T-cell (primary cell): ENCODE data around the gene PLCG2. TPM values are rescaled to one million over a fixed set of nuclear protein-coding genes. Genes with fewer than 3 reads are reported as not detected.

Experiments
- ATAC-seq, 4 experiments: fragments of 200-7000 bp in 3 of 4; fragments of 150-1000 bp in 1 of 4; cut with Tn5 transposase; replicated peaks in 1 of 4; 1 replicate in 3 of 4; 2 replicates in 1 of 4; pipeline ENCODE4 v1.10.0; 2021; ENCODE audit warnings: moderate library complexity in 3 of 4, mild to moderate bottlenecking in 2 of 4, moderate number of reproducible peaks in 1 of 4
- CTCF ChIA-PET, 2 donors: fragments of 300-600 bp; sonication (Branson Sonifier 250); formaldehyde crosslinking; loops; one replicate each; lab custom pipeline; 2022; ENCODE audit warnings: antibody characterized with exemption in 2 of 2; lab: Charles Lee
- POLR2A ChIA-PET, 2 donors: fragments of 300-600 bp; sonication (Branson Sonifier 250); formaldehyde crosslinking; loops; one replicate each; lab custom pipeline; 2022; ENCODE audit warnings: antibody characterized with exemption in 2 of 2; lab: Charles Lee
- DNase-seq, 35 experiments: peaks; one replicate each; pipeline versions ENCODE4 v3.0.0 to v3.0.0-alpha.2; 2013 to 2023
- H3K27ac ChIP-seq: one replicate; pipeline ENCODE4 v1.5.1; 2013; ENCODE audit warnings: low read length
- H3K27me3 ChIP-seq, 2 experiments: replicated peaks in 1 of 2; 1 replicate in 1 of 2; 2 replicates in 1 of 2; pipeline versions ENCODE4 v1.6.1 to v1.7.0; 2013; ENCODE audit warnings: low read length in 1 of 2, mixed read lengths in 1 of 2; ENCODE audit not compliant: control insufficient read depth in 2 of 2, insufficient read depth in 2 of 2; ENCODE audit errors: extremely low read depth in 1 of 2
- H3K36me3 ChIP-seq, 2 donors: 1 replicate in 1 of 2; 2 replicates in 1 of 2; pipeline versions ENCODE4 v1.6.1 to v1.7.0; 2013; ENCODE audit warnings: low read length in 1 of 2; ENCODE audit not compliant: control insufficient read depth in 2 of 2, insufficient read depth in 1 of 2; ENCODE audit errors: extremely low read depth in 1 of 2
- H3K4me1 ChIP-seq, 2 experiments: 1 replicate in 1 of 2; 2 replicates in 1 of 2; pipeline versions ENCODE4 v1.6.1 to v1.7.0; 2013; ENCODE audit warnings: low read length in 2 of 2, mixed read lengths in 1 of 2; ENCODE audit not compliant: insufficient read depth in 2 of 2, control insufficient read depth in 1 of 2; ENCODE audit errors: extremely low read depth in 1 of 2
- H3K4me3 ChIP-seq, 2 donors: 1 replicate in 1 of 2; 2 replicates in 1 of 2; pipeline versions ENCODE4 v1.5.1 to v1.7.0; 2013; ENCODE audit warnings: mild to moderate bottlenecking in 2 of 2, low read length in 1 of 2, moderate library complexity in 1 of 2; ENCODE audit not compliant: control insufficient read depth in 1 of 2; ENCODE audit errors: extremely low read depth in 1 of 2
- H3K9me3 ChIP-seq: 2 replicates; pipeline ENCODE4 v1.7.0; 2013
- H3K27ac Mint-ChIP-seq, 2 donors: one replicate each; pipeline ENCODE4 v1.8.0; 2020 to 2021; ENCODE audit warnings: mild to moderate bottlenecking in 2 of 2, mixed read lengths in 2 of 2
- H3K27me3 Mint-ChIP-seq, 2 donors: one replicate each; pipeline ENCODE4 v1.8.0; 2021 to 2022; ENCODE audit warnings: mixed read lengths in 2 of 2
- H3K36me3 Mint-ChIP-seq: one replicate; pipeline ENCODE4 v1.8.0; 2021; ENCODE audit warnings: mixed read lengths
- H3K4me1 Mint-ChIP-seq, 3 donors: one replicate each; pipeline ENCODE4 v1.8.0; 2020 to 2022; ENCODE audit warnings: mixed read lengths in 3 of 3, mild to moderate bottlenecking in 1 of 3
- H3K4me3 Mint-ChIP-seq, 3 donors: one replicate each; pipeline ENCODE4 v1.8.0; 2020 to 2022; ENCODE audit warnings: mild to moderate bottlenecking in 3 of 3, mixed read lengths in 3 of 3, moderate library complexity in 3 of 3
- H3K9me3 Mint-ChIP-seq, 3 donors: one replicate each; pipeline ENCODE4 v1.8.0; 2020 to 2022; ENCODE audit warnings: mixed read lengths in 3 of 3
- WGBS: methylation state at CpG from one replicate; pipeline ENCODE4 v1.1.5; 2013; ENCODE audit warnings: missing lambda C conversion rate; ENCODE audit not compliant: insufficient coverage; 5-methylcytosine and 5-hydroxymethylcytosine counted together
- total RNA-seq, 35 experiments: library from RNA in 6 of 35; stranded (reverse) in 6 of 35; fragments of 120-200 nt in 1 of 35; gene quantifications; one replicate each; pipeline versions ENCODE4 v1.2.1 to v1.2.4 and lab custom pipeline; 2013 to 2026

Gene PLCG2
- total RNA-seq, 5 donors from 2014 or later (not counting 1 experiment from before 2014, with no cell fraction given), result 7.5 to 27.1 (median 12.1) TPM

GRCh38 chr16:81945665-81946064, 166.6 kb downstream of the PLCG2 start:
- H3K27ac ChIP-seq, result no peak overlapping the region
- Mint-ChIP-seq H3K4me3 (no peak overlapping the region), H3K4me1 (no peaks in the 10 kb centered on the region), H3K27me3 (no peaks in the 10 kb centered on the region), H3K36me3 (peaks cover 19% of the 10 kb centered on the region), H3K9me3 (peaks cover 0 to 8% (median 0%) of the 10 kb centered on the region in 3 donors), H3K27ac (no peak overlapping the region)
- ChIA-PET POLR2A (no interaction called here), CTCF (no interaction called here)
- WGBS, result no CpG with 5 or more reads among the region's 1 CpG
- DNase-seq (no peak), ATAC-seq (no peak)
- H3K9me3 ChIP-seq, result no peaks in the 10 kb centered on the region
- no peaks in the 10 kb centered on the region for H3K36me3 ChIP-seq
- H3K4me3 ChIP-seq, result no peak overlapping the region
- H3K4me1 ChIP-seq, result no peaks in the 10 kb centered on the region
- no peaks in the 10 kb centered on the region for H3K27me3 ChIP-seq

GRCh38 chr16:81946206-81946605, 167.1 kb downstream of the PLCG2 start:
- Mint-ChIP-seq H3K27ac (no peak overlapping the region), H3K36me3 (peaks cover 19% of the 10 kb centered on the region), H3K4me3 (no peak overlapping the region), H3K27me3 (no peaks in the 10 kb centered on the region), H3K4me1 (no peaks in the 10 kb centered on the region), H3K9me3 (peaks cover 0 to 14% (median 3%) of the 10 kb centered on the region in 3 donors)
- H3K27ac ChIP-seq, result no peak overlapping the region
- ATAC-seq (no peak), DNase-seq (no peak)
- WGBS, result 92% methylated on average over 4 of the region's 5 CpGs
- POLR2A ChIA-PET, result no interaction called here
- H3K36me3 ChIP-seq, result no peaks in the 10 kb centered on the region
- H3K9me3 ChIP-seq, result no peaks in the 10 kb centered on the region
- H3K4me3 ChIP-seq, result no peak overlapping the region
- no peaks in the 10 kb centered on the region for H3K27me3 ChIP-seq
- CTCF ChIA-PET, result no interaction called here
- no peaks in the 10 kb centered on the region for H3K4me1 ChIP-seq

GRCh38 chr16:81951564-81951963, 172.5 kb downstream of the PLCG2 start:
- H3K4me1 ChIP-seq, result no peaks in the 10 kb centered on the region
- ATAC-seq (no peak), DNase-seq (no peak)
- peaks cover 0 to 2% of the 10 kb centered on the region in 2 experiments for H3K27me3 ChIP-seq
- H3K36me3 ChIP-seq, result no peaks in the 10 kb centered on the region
- no peak overlapping the region for H3K27ac Mint-ChIP-seq
- H3K36me3 Mint-ChIP-seq, result peaks cover 21% of the 10 kb centered on the region
- ChIA-PET CTCF (interaction anchor here in 1 of 2 donors (0.5 kb wide), 1 partner anchor 9 kb away, joined by 3 read pairs; no protein-coding TSS in a partner anchor), POLR2A (no interaction called here)
- peaks cover 4 to 19% (median 13%) of the 10 kb centered on the region in 3 donors for H3K9me3 Mint-ChIP-seq
- no peak overlapping the region for H3K4me3 ChIP-seq
- no peaks in the 10 kb centered on the region for H3K27me3 Mint-ChIP-seq
- WGBS, result no CpG with 5 or more reads among the region's 2 CpGs
- H3K9me3 ChIP-seq, result no peaks in the 10 kb centered on the region
- no peak overlapping the region for H3K4me3 Mint-ChIP-seq
- H3K4me1 Mint-ChIP-seq, result no peaks in the 10 kb centered on the region
- H3K27ac ChIP-seq, result no peak overlapping the region

- no peak overlapping the region for H3K27ac Mint-ChIP-seq
- peaks cover 6% of the 10 kb centered on the region for H3K36me3 Mint-ChIP-seq
- POLR2A ChIA-PET, result no interaction called here
- no peak overlapping the region for H3K4me3 Mint-ChIP-seq
- peaks cover 0 to 2% of the 10 kb centered on the region in 2 experiments for H3K27me3 ChIP-seq
- no peaks in the 10 kb centered on the region for H3K4me1 ChIP-seq
- no peaks in the 10 kb centered on the region for H3K27me3 Mint-ChIP-seq
- no peak overlapping the region for H3K27ac ChIP-seq
- CTCF ChIA-PET, result no interaction called here
- H3K4me1 Mint-ChIP-seq, result no peaks in the 10 kb centered on the region
- no peak overlapping the region for H3K4me3 ChIP-seq
- no peak for ATAC-seq
- DNase-seq, result no peak
- H3K9me3 Mint-ChIP-seq, result peaks cover 3 to 9% (median 4%) of the 10 kb centered on the region in 3 donors
- H3K36me3 ChIP-seq, result no peaks in the 10 kb centered on the region
- WGBS, result 83% methylated on average over 3 of the region's 9 CpGs
- H3K9me3 ChIP-seq, result no peaks in the 10 kb centered on the region
Observed at GRCh38 chr16:81956213-81956948, 177.3 kb downstream of the PLCG2 start.

- Histone ChIP-seq H3K36me3 (no peaks in the 10 kb centered on the region), H3K9me3 (no peaks in the 10 kb centered on the region), H3K27ac (no peak overlapping the region), H3K4me3 (no peak overlapping the region), H3K27me3 (no peaks in the 10 kb centered on the region), H3K4me1 (no peaks in the 10 kb centered on the region)
- WGBS, result no CpG with 5 or more reads among the region's 6 CpGs
- Mint-ChIP-seq H3K4me1 (no peaks in the 10 kb centered on the region), H3K9me3 (no peaks in the 10 kb centered on the region), H3K27ac (no peak overlapping the region), H3K4me3 (no peak overlapping the region), H3K36me3 (no peaks in the 10 kb centered on the region), H3K27me3 (peaks cover 0 to 10% of the 10 kb centered on the region in 2 donors)
- DNase-seq, result no peak
- CTCF ChIA-PET, result no interaction called here
- POLR2A ChIA-PET, result no interaction called here
- ATAC-seq, result no peak
Observed at GRCh38 chr16:81964808-81965207, 185.7 kb downstream of the PLCG2 start.

- Histone ChIP-seq H3K4me1 (no peaks in the 10 kb centered on the region), H3K9me3 (peaks cover 7% of the 10 kb centered on the region), H3K27ac (no peak overlapping the region), H3K27me3 (peaks cover 0 to 1% of the 10 kb centered on the region in 2 experiments), H3K4me3 (no peak overlapping the region), H3K36me3 (no peaks in the 10 kb centered on the region)
- ChIA-PET CTCF (no interaction called here), POLR2A (no interaction called here)
- no CpG with 5 or more reads among the region's 5 CpGs for whole genome bisulfite sequencing
- H3K27ac Mint-ChIP-seq, result no peak overlapping the region
- DNase-seq (no peak), ATAC-seq (no peak)
- H3K9me3 Mint-ChIP-seq, result peaks cover 4 to 14% (median 10%) of the 10 kb centered on the region in 3 donors
- H3K27me3 Mint-ChIP-seq, result peaks cover 0 to 14% of the 10 kb centered on the region in 2 donors
- no peak overlapping the region for H3K4me3 Mint-ChIP-seq
- no peaks in the 10 kb centered on the region for H3K36me3 Mint-ChIP-seq
- no peaks in the 10 kb centered on the region for H3K4me1 Mint-ChIP-seq
Observed at GRCh38 chr16:81967358-81967757, 188.3 kb downstream of the PLCG2 start.
